Left colon (tissue), 2 donors: ENCODE results near the gene FAM186B. TPM values are rescaled to one million over a fixed set of nuclear protein-coding genes. Genes with fewer than 3 reads are reported as not detected.

Experiments used
- ATAC-seq: fragments of 200-7000 bp; cut with Tn5 transposase; one replicate; pipeline ENCODE4 v1.9.1; 2020; ENCODE audit warnings: mild to moderate bottlenecking, moderate library complexity
- DNase-seq, 2 donors: peaks; one replicate each; pipeline ENCODE4 v3.0.0-alpha.2; 2020
- intact Hi-C, 2 donors: fragments of 100-400 bp; cut with DNase I in 1 of 2; cut with micrococcal nuclease in 1 of 2; formaldehyde crosslinking; loops; one replicate each; pipeline versions ENCODE4 v1.11.2 to v1.14.0; 2022; cut with DNase I, micrococcal nuclease
- total RNA-seq, 2 donors: library from RNA; stranded (reverse); fragmentation: NEBNext Ultra II Directional; extraction: Animal tissue kit (Norgen Biotek cat#: 25700); gene quantifications; one replicate each; pipeline ENCODE4 v1.2.1, GENCODE V29; 2021
- donor health status: DM: no; HTN: no; CAD: no.
- donor health status: DM: yes; HTN: yes; CAD: no.

Gene FAM186B
- total RNA-seq, 2 donors from 2014 or later = 0.25 to 0.31 TPM

DNA sequence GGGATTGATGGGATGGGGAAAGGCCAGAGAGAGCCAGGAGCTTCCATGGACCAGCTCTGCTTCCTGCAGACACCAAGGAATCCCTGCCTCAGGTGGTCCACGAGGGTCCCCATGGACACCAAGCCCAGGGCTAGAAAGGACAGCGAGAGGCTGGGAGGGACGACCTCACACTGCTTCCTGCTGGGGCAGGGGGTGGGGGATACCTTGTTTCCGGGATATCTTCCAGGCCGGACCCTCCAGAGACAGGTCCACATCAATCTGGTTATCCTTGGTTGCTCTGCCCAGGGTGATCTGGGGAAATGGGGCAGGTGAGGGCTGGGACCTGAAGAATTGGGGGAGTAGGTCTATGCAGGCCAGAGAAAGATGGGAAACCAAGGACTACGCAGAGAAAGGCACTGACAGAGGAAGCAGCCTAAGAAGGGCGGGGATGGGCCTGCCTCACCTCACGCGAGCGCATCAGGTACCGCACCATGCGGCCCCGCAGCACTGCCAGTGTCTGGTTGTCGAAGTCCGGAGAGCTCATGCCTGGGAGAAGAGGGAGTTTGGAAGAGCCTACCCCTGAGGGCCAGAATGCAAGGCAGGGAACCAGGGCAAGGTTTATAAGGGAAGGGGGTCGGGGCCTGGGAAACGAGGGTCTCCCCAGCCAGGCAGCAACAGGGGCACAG is 46.3 kb downstream of the FAM186B start:
- intact Hi-C loops = no loop called here
- ATAC-seq (no peak), DNase-seq (no peak)

GRCh38 chr12:49558526-49558925 is 46.9 kb downstream of the FAM186B start:
- DNase-seq (no peak), ATAC-seq (no peak)
- intact Hi-C loops = no loop called here

- intact Hi-C loops = no loop called here
- no peak for DNase-seq
- peak; percentile 38 for ATAC-seq
These were observed 47.6 kb downstream of the FAM186B start for GRCh38 chr12:49557917-49558215.

GRCh38 chr12:49557187-49557916 is 48.1 kb downstream of the FAM186B start:
- ATAC-seq (no peak), DNase-seq (no peak)
- intact Hi-C loops = no loop called here

DNA sequence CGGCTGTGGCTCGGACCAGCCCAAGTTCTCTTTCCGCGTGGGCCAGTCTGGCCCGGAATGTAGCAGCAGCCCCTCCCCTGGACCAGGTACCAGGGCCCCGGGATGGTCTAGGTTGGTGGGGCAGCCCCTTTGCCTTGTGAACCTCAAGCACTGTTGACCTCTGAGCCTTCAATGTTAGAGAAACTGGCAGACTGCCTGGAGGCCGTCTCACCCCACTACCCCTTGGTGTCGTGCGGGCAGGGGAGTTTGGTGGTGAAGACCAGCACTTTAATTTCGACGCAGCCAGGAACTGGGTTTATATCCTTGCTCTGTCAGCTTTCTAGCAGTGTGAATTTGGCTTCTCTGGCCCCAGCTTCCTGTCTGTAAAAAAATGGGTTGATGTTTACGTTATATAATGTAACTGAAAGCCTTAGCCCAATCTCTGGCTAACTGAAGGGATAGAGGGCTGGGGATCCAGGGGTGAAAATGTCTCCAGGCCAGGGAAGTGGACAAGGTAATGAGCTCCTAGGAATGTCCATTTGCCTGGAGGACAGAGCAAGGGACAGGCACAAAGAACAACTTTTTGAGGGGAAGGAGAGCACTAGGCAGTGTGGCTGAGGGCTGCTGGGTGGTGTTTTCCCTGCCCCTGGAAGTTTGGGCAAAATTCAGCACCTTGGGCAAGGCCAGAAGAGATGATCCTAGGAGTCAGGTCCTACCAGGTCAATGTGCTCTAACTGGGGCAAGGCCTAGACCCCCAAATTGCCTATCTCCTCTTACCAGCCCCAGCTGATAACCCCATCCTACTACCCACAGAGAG is 48.9 kb downstream of the FAM186B start:
- no peak for DNase-seq

DNA sequence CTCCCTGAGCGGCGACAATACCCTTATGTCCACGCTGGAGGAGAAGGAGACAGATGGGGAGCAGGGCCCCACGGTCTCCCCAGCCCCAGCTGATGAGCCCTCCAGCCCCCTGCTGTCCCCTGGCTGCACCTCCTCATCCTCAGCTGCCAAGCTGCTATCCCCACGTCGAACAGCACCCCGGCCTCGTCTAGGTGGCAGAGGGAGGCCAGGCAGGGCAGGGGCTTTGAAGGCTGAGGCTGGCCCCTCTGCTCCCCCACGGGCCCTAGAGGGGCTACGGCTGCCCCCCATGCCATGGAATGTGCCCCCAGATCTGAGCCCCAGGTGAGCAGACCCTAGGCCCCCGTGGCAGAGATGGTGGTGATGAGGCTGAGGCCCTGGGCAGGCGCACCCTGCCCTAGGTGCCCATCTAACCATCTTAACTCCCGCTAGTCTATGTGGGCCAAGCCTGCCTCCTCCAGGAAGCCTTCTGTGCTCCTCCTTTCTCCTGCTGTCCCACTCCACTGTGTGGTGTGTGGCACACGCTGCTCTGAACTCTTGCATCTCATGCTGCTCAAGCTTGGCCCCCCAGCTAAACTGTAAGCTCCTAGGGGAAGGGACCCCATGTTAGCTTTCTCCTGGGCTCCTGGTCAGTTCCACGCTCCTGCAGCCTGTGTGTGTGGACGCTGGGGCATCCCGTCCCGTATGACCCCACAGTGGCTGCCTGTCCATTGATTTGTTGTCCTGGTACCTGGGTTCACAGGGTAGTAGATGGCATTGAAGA is 49.6 kb downstream of the FAM186B start:
- DNase-seq (no peak), ATAC-seq (peak; percentile 5)

More for the DNA sequence above, 48.9 kb downstream of the FAM186B start:
- intact Hi-C loops = no loop called here
- peak; percentile 6 for ATAC-seq

GRCh38 chr12:49554266-49554665 is 51.2 kb downstream of the FAM186B start:
- DNase-seq (no peak), ATAC-seq (no peak)
- intact Hi-C loops = no loop called here

More for the DNA sequence above, 49.6 kb downstream of the FAM186B start:
- intact Hi-C loops = no loop called here

GRCh38 chr12:49553512-49554088 is 51.8 kb downstream of the FAM186B start:
- DNase-seq (no peak), ATAC-seq (peak; percentile 45)
- intact Hi-C loops = no loop called here

GRCh38 chr12:49552899-49553298 is 52.5 kb downstream of the FAM186B start:
- intact Hi-C loops = no loop called here
- ATAC-seq = no peak
- no peak for DNase-seq

DNA sequence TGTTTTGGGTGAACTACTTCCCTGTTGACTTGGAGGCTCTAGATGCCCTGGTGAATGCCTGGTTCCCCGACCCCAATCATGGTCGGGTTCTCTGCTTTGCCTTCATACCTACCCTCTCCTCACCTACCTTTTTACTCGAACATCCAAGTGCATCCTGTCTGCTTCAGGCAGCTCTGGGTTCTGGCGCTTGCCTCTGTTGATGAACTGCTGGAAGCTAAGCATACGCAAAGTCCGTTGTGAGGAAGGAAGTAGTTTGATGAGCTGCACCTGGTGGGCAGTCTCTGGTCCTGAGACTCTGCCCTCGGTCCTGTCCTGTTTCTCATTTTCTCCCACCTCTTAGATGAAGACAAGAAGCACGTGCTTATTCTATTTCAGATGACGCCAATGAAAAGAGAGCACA is 53.0 kb downstream of the FAM186B start:
- DNase-seq = no peak
- intact Hi-C loops = no loop called here
- no peak for ATAC-seq

- DNase-seq (no peak), ATAC-seq (no peak)
- intact Hi-C loops = no loop called here
These were observed 53.4 kb downstream of the FAM186B start for GRCh38 chr12:49552014-49552413.

- ATAC-seq = no peak
- no peak for DNase-seq
- intact Hi-C loops = no loop called here
These were observed 54.7 kb downstream of the FAM186B start for GRCh38 chr12:49550693-49551252.

DNA sequence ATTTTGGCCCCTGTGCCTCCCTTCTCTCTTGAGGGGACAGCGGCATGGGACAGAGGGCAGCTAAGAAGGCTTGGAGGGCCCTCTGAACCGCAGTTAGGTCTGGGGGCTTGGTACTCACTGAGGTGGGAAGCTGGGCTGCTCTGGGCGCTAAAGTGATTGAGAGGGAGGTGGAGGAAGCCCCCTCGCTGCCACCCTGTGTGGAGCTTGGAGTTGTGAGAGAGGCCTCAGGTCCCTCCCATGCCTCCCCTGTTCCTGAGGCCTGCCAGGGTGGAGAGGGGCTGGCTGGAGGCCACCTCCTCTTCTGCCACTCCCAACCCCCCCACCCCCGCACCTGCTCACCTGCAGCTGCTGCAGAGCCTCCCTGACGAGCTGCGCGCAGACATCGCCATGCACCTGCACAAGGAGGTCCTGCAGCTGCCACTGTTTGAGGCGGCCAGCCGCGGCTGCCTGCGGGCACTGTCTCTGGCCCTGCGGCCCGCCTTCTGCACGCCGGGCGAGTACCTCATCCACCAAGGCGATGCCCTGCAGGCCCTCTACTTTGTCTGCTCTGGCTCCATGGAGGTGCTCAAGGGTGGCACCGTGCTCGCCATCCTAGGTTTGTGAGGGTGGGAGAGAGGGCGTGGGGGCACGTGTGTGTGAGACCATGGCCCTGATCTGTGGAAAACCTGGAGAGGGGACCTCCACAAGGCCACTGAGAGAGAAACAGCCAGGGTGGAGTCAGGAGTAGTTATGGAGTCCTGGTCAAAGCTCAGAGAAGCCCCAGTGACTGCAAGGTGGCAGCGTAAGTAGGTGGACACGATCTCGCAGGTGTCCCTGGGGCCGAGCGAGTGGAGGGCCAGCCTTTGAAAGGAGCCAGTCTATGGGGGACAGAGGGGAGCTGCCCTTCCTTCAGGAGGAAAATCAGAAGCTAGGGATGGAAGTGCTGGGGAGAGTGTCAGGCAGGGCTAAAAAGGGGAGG is 55.4 kb downstream of the FAM186B start:
- intact Hi-C loops = no loop called here
- ATAC-seq (peak; percentile 44), DNase-seq (no peak)

- DNase-seq (peak in 1 of 2 donors; percentile 32), ATAC-seq (peak; percentile 44)
- intact Hi-C loops = no loop called here
These were observed 56.4 kb downstream of the FAM186B start for GRCh38 chr12:49548822-49549648.

- intact Hi-C loops = no loop called here
- no peak for ATAC-seq
These were observed 57.0 kb downstream of the FAM186B start for GRCh38 chr12:49548481-49548821.

GRCh38 chr12:49547090-49547690 is 58.2 kb downstream of the FAM186B start:
- intact Hi-C loops = no loop called here
- ATAC-seq (no peak), DNase-seq (no peak)

More at GRCh38 chr12:49548481-49548821, 57.0 kb downstream of the FAM186B start:
- DNase-seq = no peak
